AG09309 (cell line): ENCODE data around the gene NUMA1.

Experiments used
- DNase-seq: peaks from one replicate; pipeline ENCODE4 v3.0.0-alpha.2; 2010; ENCODE audit warnings: low read depth
- H3K4me3 ChIP-seq: 2 replicates; pipeline ENCODE4 v1.5.1; 2011; ENCODE audit warnings: mild to moderate bottlenecking, low read depth, low read length, moderate library complexity; ENCODE audit not compliant: control insufficient read depth
- CTCF ChIP-seq: IDR thresholded peaks from 2 replicates; pipeline ENCODE4 v1.5.1; 2011; ENCODE audit warnings: mild to moderate bottlenecking, low read depth, low read length, inconsistent platforms; ENCODE audit not compliant: insufficient read depth, control insufficient read depth; ENCODE audit errors: missing control alignments

NUMA1 gene

GRCh38 chr11:72088076-72088808, 7.9 kb upstream of the NUMA1 start:
- H3K4me3 ChIP-seq, result no peak overlapping the region
- no peak for DNase-seq
- no peak for TF ChIP-seq CTCF

GRCh38 chr11:72085621-72086351, 5.4 kb upstream of the NUMA1 start:
- TF ChIP-seq CTCF, result no peak
- H3K4me3 ChIP-seq, result no peak overlapping the region
- no peak for DNase-seq

GRCh38 chr11:72084965-72085364, 4.6 kb upstream of the NUMA1 start:
- no peak for TF ChIP-seq CTCF
- no peak overlapping the region for H3K4me3 ChIP-seq
- no peak for DNase-seq

- H3K4me3 ChIP-seq, result no peak overlapping the region
- no peak for DNase-seq
- TF ChIP-seq CTCF, result no peak
Observed at GRCh38 chr11:72084076-72084475, 3.7 kb upstream of the NUMA1 start.

- no peak for TF ChIP-seq CTCF
- H3K4me3 ChIP-seq, result no peak overlapping the region
- DNase-seq, result no peak
Observed at GRCh38 chr11:72083414-72083813, 3.1 kb upstream of the NUMA1 start.

GRCh38 chr11:72081821-72082453, 1.6 kb upstream of the NUMA1 start:
- DNase-seq, result no peak
- H3K4me3 ChIP-seq, result no peak overlapping the region
- no peak for TF ChIP-seq CTCF
